Smooth muscle cell (in vitro differentiated cells): ENCODE measurements around the gene TESK2. TPM values are rescaled to one million over a fixed set of nuclear protein-coding genes. Genes with fewer than 3 reads are reported as not detected.

Experiments
- DNase-seq: peaks from one replicate; lab custom pipeline; 2025; ENCODE audit not compliant: unreplicated experiment; lab: John Stamatoyannopoulos, UW
- H2AFZ ChIP-seq: fragments of 200-600 bp; sonication (generic); 2 replicates; pipeline ENCODE4 v1.6.0; 2016; ENCODE audit warnings: antibody characterized with exemption, low read depth, mild to moderate bottlenecking
- H3F3A ChIP-seq: fragments of 200-600 bp; sonication (generic); 2 replicates; pipeline ENCODE4 v1.6.0; 2017; ENCODE audit warnings: antibody characterized with exemption, low read depth
- H3K27ac ChIP-seq: fragments of 200-600 bp; sonication (generic); 2 replicates; pipeline ENCODE4 v1.5.1; 2016; ENCODE audit warnings: low read depth, mild to moderate bottlenecking
- H3K27me3 ChIP-seq: fragments of 200-600 bp; sonication (generic); 2 replicates; pipeline ENCODE4 v1.6.1; 2016; ENCODE audit warnings: low read depth, mild to moderate bottlenecking
- H3K36me3 ChIP-seq: fragments of 200-600 bp; sonication (generic); 2 replicates; pipeline ENCODE4 v1.5.1; 2016; ENCODE audit warnings: low read depth
- H3K4me1 ChIP-seq: fragments of 200-600 bp; sonication (generic); 2 replicates; pipeline ENCODE4 v1.5.1; 2016; ENCODE audit warnings: low read depth
- H3K4me2 ChIP-seq: fragments of 200-600 bp; sonication (generic); 2 replicates; pipeline ENCODE4 v1.6.0; 2016; ENCODE audit warnings: mild to moderate bottlenecking
- H3K4me3 ChIP-seq: fragments of 200-600 bp; sonication (generic); 2 replicates; pipeline ENCODE4 v1.5.1; 2016; ENCODE audit warnings: mild to moderate bottlenecking
- H3K79me2 ChIP-seq: fragments of 200-600 bp; sonication (generic); 2 replicates; pipeline ENCODE4 v1.6.0; 2016; ENCODE audit warnings: low read depth, mild to moderate bottlenecking
- H3K9ac ChIP-seq: fragments of 200-600 bp; sonication (generic); 2 replicates; pipeline ENCODE4 v1.6.0; 2016; ENCODE audit warnings: low read depth
- H3K9me3 ChIP-seq: fragments of 200-600 bp; sonication (generic); replicated peaks from 2 replicates; pipeline ENCODE4 v1.5.1; 2016; ENCODE audit warnings: low read depth
- H4K20me1 ChIP-seq: fragments of 200-600 bp; sonication (generic); 2 replicates; pipeline ENCODE4 v1.6.0; 2016; ENCODE audit warnings: low read depth
- WGBS: methylation state at CpG from one replicate; pipeline ENCODE4 v1.1.7; 2016; ENCODE audit warnings: low lambda C conversion rate; 5-methylcytosine and 5-hydroxymethylcytosine counted together
- polyA plus RNA-seq: library from polyadenylated mRNA; unstranded; fragments of >200 nt; fragmentation: Nextera tagmentation; extraction: Ambion mirVana; gene quantifications from 2 replicates; pipeline ENCODE4 v1.2.1, GENCODE V29; 2016
- total RNA-seq: library from RNA; depleted of rRNA; stranded (reverse); fragments of >200 nt; gene quantifications from 2 replicates; pipeline ENCODE4 v1.2.3, GENCODE V29; 2014
- TF ChIP-seq, protein P1 (sequence below): fragments of 200-600 bp; sonication (generic); IDR thresholded peaks from 2 replicates; pipeline ENCODE4 v1.5.1; 2017; ENCODE audit warnings: borderline replicate concordance, mild to moderate bottlenecking, antibody characterized with exemption; ENCODE audit not compliant: insufficient read depth, poor library complexity, severe bottlenecking

The TESK2 gene
- total and polyA plus RNA-seq, 2 experiments from 2014 or later: 1.3 to 4.3 TPM

DNA sequence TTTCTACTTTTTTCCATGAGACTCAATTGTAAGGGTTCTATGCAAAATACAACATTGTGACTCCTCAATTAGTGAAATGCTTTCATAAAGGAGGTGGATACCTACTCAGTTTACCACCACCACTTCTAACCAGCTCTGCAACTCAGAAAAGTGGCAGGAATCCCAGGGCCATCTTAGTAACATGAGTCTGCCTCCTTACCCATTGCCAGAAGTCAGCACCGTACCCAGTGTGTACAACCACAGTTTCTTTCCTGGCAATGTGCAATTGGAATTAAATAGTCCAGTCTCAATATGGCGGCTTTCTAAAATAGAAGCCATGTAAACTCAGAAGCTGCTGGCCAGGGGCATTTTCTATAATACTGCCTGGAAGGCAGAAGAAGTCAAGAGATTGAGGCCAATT is 32.1 kb downstream of the TESK2 start:
- H3K4me2 ChIP-seq: no peak overlapping the region
- H4K20me1 ChIP-seq: no peaks in the 10 kb centered on the region
- H3K27me3 ChIP-seq: no peaks in the 10 kb centered on the region
- H3F3A ChIP-seq: no peaks in the 10 kb centered on the region
- H3K9me3 ChIP-seq: no peaks in the 10 kb centered on the region
- H3K79me2 ChIP-seq: no peaks in the 10 kb centered on the region
- H3K9ac ChIP-seq: no peak overlapping the region
- no peak for DNase-seq
- no peaks in the 10 kb centered on the region for H3K4me1 ChIP-seq
- no peak overlapping the region for H3K4me3 ChIP-seq
- H2AFZ ChIP-seq: no peak overlapping the region
- 98% methylated on average over 2 of the region's 2 CpGs for WGBS
- TF ChIP-seq, protein P1, sequence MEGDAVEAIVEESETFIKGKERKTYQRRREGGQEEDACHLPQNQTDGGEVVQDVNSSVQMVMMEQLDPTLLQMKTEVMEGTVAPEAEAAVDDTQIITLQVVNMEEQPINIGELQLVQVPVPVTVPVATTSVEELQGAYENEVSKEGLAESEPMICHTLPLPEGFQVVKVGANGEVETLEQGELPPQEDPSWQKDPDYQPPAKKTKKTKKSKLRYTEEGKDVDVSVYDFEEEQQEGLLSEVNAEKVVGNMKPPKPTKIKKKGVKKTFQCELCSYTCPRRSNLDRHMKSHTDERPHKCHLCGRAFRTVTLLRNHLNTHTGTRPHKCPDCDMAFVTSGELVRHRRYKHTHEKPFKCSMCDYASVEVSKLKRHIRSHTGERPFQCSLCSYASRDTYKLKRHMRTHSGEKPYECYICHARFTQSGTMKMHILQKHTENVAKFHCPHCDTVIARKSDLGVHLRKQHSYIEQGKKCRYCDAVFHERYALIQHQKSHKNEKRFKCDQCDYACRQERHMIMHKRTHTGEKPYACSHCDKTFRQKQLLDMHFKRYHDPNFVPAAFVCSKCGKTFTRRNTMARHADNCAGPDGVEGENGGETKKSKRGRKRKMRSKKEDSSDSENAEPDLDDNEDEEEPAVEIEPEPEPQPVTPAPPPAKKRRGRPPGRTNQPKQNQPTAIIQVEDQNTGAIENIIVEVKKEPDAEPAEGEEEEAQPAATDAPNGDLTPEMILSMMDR: no peak
- no peaks in the 10 kb centered on the region for H3K36me3 ChIP-seq
- H3K27ac ChIP-seq: no peak overlapping the region

DNA sequence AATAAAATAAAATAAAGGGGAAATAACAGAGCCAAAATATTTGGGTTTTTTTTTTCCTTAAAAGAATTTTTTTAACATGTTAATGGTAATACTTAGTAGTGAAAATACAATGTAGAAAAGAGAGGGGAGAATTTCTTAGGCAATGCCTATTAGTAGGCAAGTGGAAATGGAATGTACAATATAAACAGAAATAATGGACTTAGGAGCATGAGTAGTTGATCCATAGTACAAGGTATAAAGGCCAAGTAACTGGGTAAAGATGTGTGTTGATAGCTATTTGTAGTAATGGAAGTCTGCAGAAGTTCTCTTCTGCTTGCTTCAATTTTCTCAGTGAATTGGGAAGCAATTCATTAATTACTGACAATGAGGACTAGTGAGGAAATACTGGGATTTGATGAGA is 34.4 kb downstream of the TESK2 start:
- TF ChIP-seq, protein P1: no peak
- H2AFZ ChIP-seq: no peak overlapping the region

DNA sequence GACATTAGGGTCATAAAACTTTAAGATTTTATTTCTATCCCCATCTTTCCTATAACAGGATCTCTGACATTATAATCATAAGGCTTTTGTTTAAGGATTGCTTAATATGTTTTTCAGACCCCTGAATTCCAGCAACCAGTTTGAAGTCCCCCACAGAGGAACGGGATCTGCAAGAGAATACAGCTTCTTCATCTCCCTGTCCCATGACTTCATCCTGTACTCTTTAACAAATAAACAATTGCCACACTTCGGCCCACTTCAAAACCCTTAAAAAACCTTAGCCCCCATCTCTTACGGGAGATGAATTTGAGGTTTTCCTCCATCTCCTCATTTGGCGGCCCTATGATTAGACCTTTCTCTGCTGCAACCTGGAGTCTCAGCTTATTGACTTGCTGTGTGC is 35.8 kb downstream of the TESK2 start:
- Histone ChIP-seq H2AFZ (no peak overlapping the region), H4K20me1 (no peaks in the 10 kb centered on the region), H3K4me1 (no peaks in the 10 kb centered on the region), H3K4me2 (no peak overlapping the region), H3K9me3 (no peaks in the 10 kb centered on the region), H3K9ac (no peak overlapping the region), H3K36me3 (no peaks in the 10 kb centered on the region), H3K4me3 (no peak overlapping the region), H3K79me2 (no peaks in the 10 kb centered on the region), H3K27me3 (no peaks in the 10 kb centered on the region), H3F3A (no peaks in the 10 kb centered on the region), H3K27ac (no peak overlapping the region)
- DNase-seq: no peak
- WGBS: 79% methylated on average over 4 of the region's 4 CpGs
- TF ChIP-seq, protein P1: no peak

More for the DNA sequence above, 34.4 kb downstream of the TESK2 start:
- H3F3A ChIP-seq: no peaks in the 10 kb centered on the region
- H4K20me1 ChIP-seq: no peaks in the 10 kb centered on the region
- H3K4me1 ChIP-seq: no peaks in the 10 kb centered on the region
- no peak overlapping the region for H3K9ac ChIP-seq
- no peaks in the 10 kb centered on the region for H3K79me2 ChIP-seq
- no peak overlapping the region for H3K4me2 ChIP-seq
- H3K4me3 ChIP-seq: no peak overlapping the region
- H3K27ac ChIP-seq: no peak overlapping the region
- H3K9me3 ChIP-seq: no peaks in the 10 kb centered on the region
- no peaks in the 10 kb centered on the region for H3K36me3 ChIP-seq
- no peaks in the 10 kb centered on the region for H3K27me3 ChIP-seq
- no peak for DNase-seq

DNA sequence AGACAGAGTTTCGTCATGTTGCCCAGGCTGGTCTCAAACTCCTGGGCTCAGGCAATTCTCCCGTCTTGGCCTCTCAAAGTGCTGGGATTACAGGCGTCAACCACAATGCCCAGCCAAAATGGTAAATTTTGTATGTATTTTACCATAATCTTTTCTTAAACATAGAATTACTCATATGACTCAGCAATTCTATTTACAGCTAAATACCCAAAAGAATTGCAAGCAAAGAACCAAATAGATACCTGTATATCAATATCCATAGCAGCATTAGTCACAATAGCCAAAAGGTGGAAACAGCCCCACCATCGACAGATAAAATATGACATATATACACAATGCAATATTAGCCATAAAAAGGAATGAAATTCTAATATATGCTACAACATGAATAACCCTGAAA is 36.5 kb downstream of the TESK2 start:
- DNase-seq: no peak
- WGBS: 89% methylated on average over 4 of the region's 4 CpGs
- no peaks in the 10 kb centered on the region for H4K20me1 ChIP-seq
- H2AFZ ChIP-seq: no peak overlapping the region
- H3F3A ChIP-seq: no peaks in the 10 kb centered on the region
- no peaks in the 10 kb centered on the region for H3K4me1 ChIP-seq
- no peaks in the 10 kb centered on the region for H3K36me3 ChIP-seq
- no peaks in the 10 kb centered on the region for H3K9me3 ChIP-seq
- no peak overlapping the region for H3K27ac ChIP-seq
- no peaks in the 10 kb centered on the region for H3K27me3 ChIP-seq
- H3K9ac ChIP-seq: no peak overlapping the region
- TF ChIP-seq, protein P1: no peak
- no peaks in the 10 kb centered on the region for H3K79me2 ChIP-seq
- no peak overlapping the region for H3K4me3 ChIP-seq
- no peak overlapping the region for H3K4me2 ChIP-seq
